Gastroesophageal sphincter (tissue), 3 donors: ENCODE results near the gene ITGA7.

ENCODE experiments used
- CTCF ChIP-seq, 4 experiments: fragments of 200-600 bp in 2 of 4; fragments of 450-650 bp in 2 of 4; sonication (generic) in 1 of 4; IDR thresholded peaks; one replicate each; pipeline ENCODE4 v1.5.1; 2017 to 2019; ENCODE audit warnings: antibody characterized with exemption in 4 of 4, mild to moderate bottlenecking in 2 of 4, moderate library complexity in 2 of 4
- POLR2A ChIP-seq, 2 donors: fragments of 450-650 bp; IDR thresholded peaks; one replicate each; pipeline ENCODE4 v1.6.1; 2017; ENCODE audit warnings: antibody characterized with exemption in 2 of 2, mild to moderate bottlenecking in 2 of 2, moderate library complexity in 1 of 2

- TF ChIP-seq POLR2A (IDR thresholded peaks at IDR 0.05) (no peak), CTCF (IDR thresholded peaks at IDR 0.05) (no peak)
These were observed 60.7 kb downstream of the ITGA7 start for GRCh38 chr12:55647027-55647426.
